ENCODE data around the gene CAPSL. TPM values are rescaled to one million over a fixed set of nuclear protein-coding genes. Genes with fewer than 3 reads are reported as not detected.

Gene CAPSL
- total and polyA plus RNA-seq, 2 of the 8 experiments (the other 6 are each of a cell fraction or from before 2014, with no cell fraction given), result not detected

GRCh38 chr5:35900972-35901695 is 37.3 kb downstream of the CAPSL start:
- Histone ChIP-seq H3K4ac (replicated peaks; ENCODE audit: insufficient read length, low read depth, low read length) (no peak overlapping the region), H3K36me3 (ENCODE audit: control insufficient read depth in 2 of 4, insufficient read depth in 4 of 4, low read length in 3 of 4) (no peaks in the 10 kb centered on the region), H2BK12ac (ENCODE audit: low read depth, low read length) (no peak overlapping the region), H4K8ac (ENCODE audit: extremely low read depth, insufficient read depth, low read length) (no peak overlapping the region), H3K4me3 (ENCODE audit: extremely low read depth in 1 of 4, insufficient read depth in 2 of 4, low read depth in 3 of 4, low read length in 4 of 4) (no peak overlapping the region), H3K4me1 (replicated peaks in 1 of 4; ENCODE audit: control insufficient read depth in 3 of 4, insufficient read depth in 4 of 4, low read length in 3 of 4) (no peaks in the 10 kb centered on the region; a peak in 1 of 7 replicates), H2BK15ac (ENCODE audit: low read length) (no peak overlapping the region), H3K27ac (ENCODE audit: low read depth, low read length) (no peak overlapping the region), H3K9me3 (ENCODE audit: insufficient read depth in 2 of 2, low read depth in 1 of 2, low read length in 1 of 2) (no peaks in the 10 kb centered on the region), H2AK5ac (ENCODE audit: low read depth, low read length) (no peak overlapping the region), H2BK120ac (replicated peaks; ENCODE audit: low read depth, low read length) (no peak overlapping the region), H2AFZ (ENCODE audit: low read length) (no peak overlapping the region), H3K27me3 (replicated peaks in 1 of 4; ENCODE audit: control insufficient read depth in 3 of 4, extremely low read depth in 1 of 4, insufficient read depth in 3 of 4, low read length in 3 of 4) (no peaks in the 10 kb centered on the region), H2BK5ac (ENCODE audit: low read depth, low read length) (no peak overlapping the region), H3K56ac (replicated peaks; ENCODE audit: insufficient read length, low read depth, low read length) (no peak overlapping the region), H4K20me1 (replicated peaks in 1 of 2; ENCODE audit: control insufficient read depth in 1 of 2, insufficient read depth in 2 of 2, low read length in 2 of 2) (no peaks in the 10 kb centered on the region), H4K5ac (ENCODE audit: insufficient read length, low read depth, low read length) (no peak overlapping the region), H3K23ac (ENCODE audit: insufficient read length) (no peak overlapping the region), H3K79me1 (ENCODE audit: low read depth, low read length) (no peaks in the 10 kb centered on the region), H3K23me2 (ENCODE audit: low read depth, low read length) (no peaks in the 10 kb centered on the region), H4K91ac (replicated peaks; ENCODE audit: insufficient read length, low read length) (no peak overlapping the region), H3K18ac (ENCODE audit: extremely low read depth, low read length) (no peak overlapping the region), H3K9ac (replicated peaks in 1 of 4; ENCODE audit: extremely low read depth in 1 of 4, low read depth in 3 of 4, low read length in 3 of 4) (no peak overlapping the region), H3K4me2 (ENCODE audit: insufficient read depth in 1 of 2, low read depth in 2 of 2, low read length in 2 of 2) (no peak overlapping the region), H2BK20ac (ENCODE audit: low read length) (no peak overlapping the region), H3K14ac (ENCODE audit: insufficient read length) (no peak overlapping the region), H3K79me2 (ENCODE audit: control insufficient read depth in 1 of 2, insufficient read depth in 2 of 2, low read length in 2 of 2) (no peaks in the 10 kb centered on the region)
- POLR2A ChIA-PET (ENCODE audit: partially characterized antibody), result no interaction called here
- 91% methylated on average over 3 of the region's 3 CpGs; no CpG with 5 or more reads in 1 of the 2 experiments for WGBS, 2 experiments (ENCODE audit: extremely low coverage in 1 of 2, insufficient coverage in 1 of 2, insufficient read length in 1 of 2, insufficient replicate concordance in 2 of 2, low coverage in 1 of 2, low lambda C conversion rate in 2 of 2, missing lambda C conversion rate in 1 of 2)
- DNase-seq (ENCODE audit: low read depth in 1 of 2, low spot score in 2 of 2) (no peak), FAIRE-seq (no peak)
- CTCF ChIA-PET (ENCODE audit: partially characterized antibody), result interaction anchor here (1.1 kb wide), 1 partner anchor 24 kb away, joined by 3 read pairs; no protein-coding TSS in a partner anchor
- TF ChIP-seq ATF2 (IDR thresholded peaks at IDR 0.05; ENCODE audit: low read length) (no peak), GTF2F1 (IDR thresholded peaks at IDR 0.05; ENCODE audit: borderline replicate concordance, low read depth, low read length) (no peak), CTBP2 (IDR thresholded peaks at IDR 0.05; ENCODE audit: borderline replicate concordance, insufficient read depth, insufficient read length, low read length) (no peak), RBBP5 (IDR thresholded peaks at IDR 0.05; ENCODE audit: borderline replicate concordance, low read depth, low read length) (no peak), RFX5 (IDR thresholded peaks at IDR 0.05; ENCODE audit: borderline replicate concordance, low read depth, low read length) (no peak), KDM5A (IDR thresholded peaks at IDR 0.05; ENCODE audit: low read length) (no peak), ZNF274 (IDR thresholded peaks at IDR 0.05; ENCODE audit: borderline replicate concordance, extremely low read depth, low read length) (no peak), HDAC2 (IDR thresholded peaks at IDR 0.05; ENCODE audit: borderline replicate concordance in 1 of 2, low read depth in 2 of 2, low read length in 2 of 2) (no peak), PHF8 (conservative IDR thresholded peaks at IDR 0.05; ENCODE audit: low read depth, low read length) (no peak), HDAC6 (IDR thresholded peaks at IDR 0.05; ENCODE audit: low read depth, low read length) (no peak)
